BLaER1 (cell line): ENCODE measurements around the gene SQSTM1.

ENCODE experiments used
- H3K27ac ChIP-seq: shearing (Covaris generic); formaldehyde crosslinking; 2 replicates; pipeline ENCODE4 v1.8.1; 2022
- H3K27me3 ChIP-seq: shearing (Covaris generic); formaldehyde crosslinking; 2 replicates; pipeline ENCODE4 v1.8.1; 2022
- H3K36me3 ChIP-seq: shearing (Covaris generic); formaldehyde crosslinking; 2 replicates; pipeline ENCODE4 v1.8.1; 2022
- H3K4me1 ChIP-seq: shearing (Covaris generic); formaldehyde crosslinking; 2 replicates; pipeline ENCODE4 v1.8.1; 2022
- H3K4me2 ChIP-seq: shearing (Covaris generic); formaldehyde crosslinking; 2 replicates; pipeline ENCODE4 v1.8.1; 2022
- H3K4me3 ChIP-seq: shearing (Covaris generic); formaldehyde crosslinking; 2 replicates; pipeline ENCODE4 v1.8.1; 2022
- H3K9ac ChIP-seq: shearing (Covaris generic); formaldehyde crosslinking; 2 replicates; pipeline ENCODE4 v1.8.1; 2022
- H3K9me3 ChIP-seq: shearing (Covaris generic); formaldehyde crosslinking; 2 replicates; pipeline ENCODE4 v1.8.1; 2022
- H4K20me1 ChIP-seq: shearing (Covaris generic); formaldehyde crosslinking; 2 replicates; pipeline ENCODE4 v1.8.1; 2022
- Cebpa-rat ChIP-seq: shearing (Covaris generic); IDR thresholded peaks from 2 replicates; pipeline ENCODE4 v1.8.1; 2022

Gene SQSTM1

DNA sequence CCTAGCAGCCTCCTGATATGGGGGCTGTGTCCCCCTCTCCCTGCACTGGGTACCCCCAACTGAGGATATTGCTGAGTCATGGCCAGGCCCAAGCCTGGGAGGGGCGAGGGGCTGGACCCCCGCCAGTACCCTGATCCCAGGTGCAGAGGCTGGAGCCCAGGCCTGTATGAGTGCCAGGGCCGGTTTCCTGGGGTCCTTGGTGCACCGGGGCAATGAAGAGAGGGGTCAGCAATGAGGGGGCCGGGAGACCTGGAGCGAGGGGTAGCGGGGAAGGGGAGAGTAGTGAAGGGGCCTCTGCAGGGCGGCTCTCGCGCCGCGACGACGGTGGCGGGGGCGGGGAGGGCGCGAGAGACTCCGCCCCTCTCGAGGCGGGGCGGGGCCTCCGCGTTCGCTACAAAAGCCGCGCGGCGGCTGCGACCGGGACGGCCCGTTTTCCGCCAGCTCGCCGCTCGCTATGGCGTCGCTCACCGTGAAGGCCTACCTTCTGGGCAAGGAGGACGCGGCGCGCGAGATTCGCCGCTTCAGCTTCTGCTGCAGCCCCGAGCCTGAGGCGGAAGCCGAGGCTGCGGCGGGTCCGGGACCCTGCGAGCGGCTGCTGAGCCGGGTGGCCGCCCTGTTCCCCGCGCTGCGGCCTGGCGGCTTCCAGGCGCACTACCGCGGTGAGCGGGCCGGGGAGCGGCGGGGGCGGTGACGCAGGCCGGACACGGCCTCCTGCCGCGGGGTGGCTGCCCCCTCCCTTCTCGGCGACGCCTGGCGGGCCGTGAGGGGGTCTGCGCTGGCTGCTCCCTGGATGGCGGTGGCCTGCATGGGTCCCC is at the start of gene SQSTM1:
Gene SQSTM1 (plus strand): TSS at position 423 of the 815 bp plus-strand sequence. CDS start 32 bp downstream, at position 455.
- Histone ChIP-seq H3K36me3 (peaks cover 35% of the 10 kb centered on the region), H4K20me1 (peaks cover 56% of the 10 kb centered on the region), H3K27ac (peak within 1 kb of the TSS; percentile 91), H3K4me2 (peak within 1 kb of the TSS; percentile 98), H3K27me3 (peaks cover 30% of the 10 kb centered on the region), H3K9me3 (no peaks in the 10 kb centered on the region), H3K4me3 (peak within 1 kb of the TSS; percentile 81), H3K4me1 (peaks cover 57% of the 10 kb centered on the region), H3K9ac (peak within 1 kb of the TSS; percentile 92)
- TF ChIP-seq Cebpa-rat = no peak

DNA sequence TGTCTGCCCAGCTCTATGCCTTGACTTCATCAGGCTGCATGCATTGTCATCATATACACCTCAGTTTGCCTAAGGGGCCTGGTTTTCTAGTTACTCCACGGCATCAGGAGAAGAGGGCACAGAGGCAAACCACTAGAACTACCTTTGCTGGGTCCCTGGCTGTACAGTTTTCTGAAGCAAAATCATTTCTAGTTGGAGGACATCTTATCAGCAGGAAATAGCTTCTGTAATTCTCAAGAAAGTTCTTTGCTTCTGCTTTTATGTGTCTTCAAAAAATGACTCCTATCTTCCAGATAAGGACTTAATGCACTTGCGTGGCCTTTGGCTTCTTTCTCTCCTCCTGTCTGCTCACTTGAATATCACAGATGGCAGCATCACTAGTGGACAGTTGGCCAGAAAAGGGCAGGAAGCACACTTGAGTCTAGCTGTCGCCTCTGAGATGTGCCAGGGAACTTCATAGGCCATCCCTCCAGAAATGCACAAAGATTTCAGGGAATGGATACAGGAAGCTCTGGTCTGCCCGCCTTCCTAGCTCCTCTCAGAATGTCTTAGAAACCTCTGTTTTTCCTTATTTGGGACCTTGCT is 49.3 kb upstream of the SQSTM1 start:
- Histone ChIP-seq H3K9me3 (no peaks in the 10 kb centered on the region), H4K20me1 (peaks cover 97% of the 10 kb centered on the region), H3K9ac (no peak overlapping the region), H3K36me3 (peaks cover 100% of the 10 kb centered on the region), H3K27me3 (no peaks in the 10 kb centered on the region), H3K4me1 (no peaks in the 10 kb centered on the region), H3K4me2 (no peak overlapping the region), H3K4me3 (no peak overlapping the region), H3K27ac (no peak overlapping the region)
- TF ChIP-seq Cebpa-rat = no peak

DNA sequence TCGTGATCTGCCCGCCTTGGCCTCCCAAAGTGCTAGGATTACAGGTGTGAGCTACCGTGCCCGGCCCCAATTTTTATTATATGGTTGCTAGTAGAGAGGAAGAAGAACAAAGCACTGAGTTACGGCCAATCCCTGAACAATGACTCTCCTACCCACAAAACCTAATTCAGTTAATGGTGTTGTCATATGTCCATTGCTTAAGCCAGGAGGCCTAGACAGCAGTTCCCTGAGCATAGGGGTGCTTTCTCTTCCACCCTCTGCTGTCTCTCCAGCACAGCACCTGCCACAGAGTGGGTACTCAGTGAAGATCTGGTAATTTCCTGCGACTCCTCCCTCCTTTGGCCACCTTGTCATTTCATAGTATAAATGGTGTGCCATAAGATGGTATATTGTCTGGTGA is 48.4 kb upstream of the SQSTM1 start:
- no peak overlapping the region for H3K4me2 ChIP-seq
- H3K4me1 ChIP-seq = no peaks in the 10 kb centered on the region
- H3K9me3 ChIP-seq = no peaks in the 10 kb centered on the region
- H3K27ac ChIP-seq = no peak overlapping the region
- no peaks in the 10 kb centered on the region for H3K27me3 ChIP-seq
- peaks cover 97% of the 10 kb centered on the region for H4K20me1 ChIP-seq
- H3K9ac ChIP-seq = no peak overlapping the region
- TF ChIP-seq Cebpa-rat = no peak
- no peak overlapping the region for H3K4me3 ChIP-seq
- H3K36me3 ChIP-seq = peaks cover 100% of the 10 kb centered on the region

DNA sequence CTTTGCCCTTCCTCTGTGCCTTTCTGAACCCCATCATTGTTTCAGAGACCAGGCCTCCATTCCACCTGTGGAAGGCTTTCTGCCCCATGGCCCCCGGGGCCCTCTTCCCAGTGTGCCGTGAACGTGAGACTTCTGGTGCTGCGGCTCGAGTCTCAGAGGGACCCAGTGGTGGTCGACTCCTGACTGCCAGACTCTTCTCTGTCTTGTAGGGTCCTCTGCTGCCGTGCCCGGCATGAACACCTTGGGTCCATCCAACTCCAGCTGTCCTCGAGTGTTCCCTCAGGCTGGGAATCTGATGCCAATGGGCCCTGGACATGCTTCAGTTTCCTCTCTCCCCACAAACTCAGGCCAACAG is 47.0 kb upstream of the SQSTM1 start:
- peaks cover 97% of the 10 kb centered on the region for H4K20me1 ChIP-seq
- no peak overlapping the region for H3K4me2 ChIP-seq
- TF ChIP-seq Cebpa-rat = no peak
- H3K9ac ChIP-seq = no peak overlapping the region
- H3K27me3 ChIP-seq = no peaks in the 10 kb centered on the region
- no peaks in the 10 kb centered on the region for H3K9me3 ChIP-seq
- H3K27ac ChIP-seq = no peak overlapping the region
- peaks cover 100% of the 10 kb centered on the region for H3K36me3 ChIP-seq
- H3K4me3 ChIP-seq = no peak overlapping the region
- H3K4me1 ChIP-seq = no peaks in the 10 kb centered on the region

DNA sequence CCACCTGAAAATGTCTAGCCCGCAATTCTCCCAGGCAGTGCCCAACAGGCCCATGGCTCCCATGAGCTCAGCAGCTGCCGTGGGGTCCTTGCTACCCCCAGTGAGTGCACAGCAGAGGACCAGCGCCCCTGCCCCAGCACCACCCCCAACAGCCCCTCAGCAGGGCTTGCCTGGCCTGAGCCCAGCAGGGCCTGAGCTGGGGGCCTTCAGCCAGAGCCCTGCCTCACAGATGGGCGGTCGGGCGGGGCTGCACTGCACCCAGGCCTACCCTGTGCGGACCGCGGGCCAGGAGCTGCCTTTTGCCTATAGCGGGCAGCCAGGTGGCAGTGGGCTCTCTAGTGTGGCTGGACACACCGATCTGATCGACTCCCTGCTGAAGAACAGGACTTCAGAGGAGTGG is 46.3 kb upstream of the SQSTM1 start:
- Histone ChIP-seq H3K9ac (no peak overlapping the region), H3K36me3 (peaks cover 100% of the 10 kb centered on the region), H3K27me3 (no peaks in the 10 kb centered on the region), H3K4me3 (no peak overlapping the region), H4K20me1 (peaks cover 97% of the 10 kb centered on the region), H3K4me1 (no peaks in the 10 kb centered on the region), H3K9me3 (no peaks in the 10 kb centered on the region), H3K4me2 (no peak overlapping the region), H3K27ac (no peak overlapping the region)
- no peak for TF ChIP-seq Cebpa-rat

DNA sequence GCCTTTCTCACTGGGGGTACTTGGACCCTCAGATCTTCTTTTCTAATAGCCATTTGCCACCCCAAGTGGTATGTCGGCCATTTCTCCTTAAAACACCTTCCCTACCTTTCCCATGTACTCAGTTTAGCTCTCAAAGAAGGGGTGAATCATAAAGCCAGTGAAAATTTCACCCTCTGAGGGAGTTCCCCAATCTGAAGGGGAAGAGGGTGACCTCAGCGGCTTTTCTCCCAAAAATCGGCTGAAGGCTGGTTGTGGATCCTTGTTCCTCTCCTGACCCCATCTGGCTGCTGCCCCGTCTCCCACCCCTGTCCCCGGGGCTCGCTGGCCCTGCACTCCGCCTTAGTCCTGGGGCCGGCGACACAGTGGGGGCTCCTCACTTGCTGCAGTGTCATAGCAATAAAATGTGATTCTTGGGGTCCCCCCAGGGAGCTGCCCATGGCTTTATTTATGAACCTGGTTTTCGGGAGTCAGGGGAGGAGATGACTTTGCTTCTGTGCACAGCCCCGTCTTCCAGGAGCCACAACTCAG is 44.2 kb upstream of the SQSTM1 start:
- Histone ChIP-seq H3K4me3 (no peak overlapping the region), H3K27me3 (no peaks in the 10 kb centered on the region), H3K4me1 (no peaks in the 10 kb centered on the region), H3K4me2 (no peak overlapping the region), H4K20me1 (peaks cover 87% of the 10 kb centered on the region), H3K27ac (no peak overlapping the region), H3K9me3 (no peaks in the 10 kb centered on the region), H3K36me3 (peaks cover 99% of the 10 kb centered on the region), H3K9ac (no peak overlapping the region)
- TF ChIP-seq Cebpa-rat = no peak

DNA sequence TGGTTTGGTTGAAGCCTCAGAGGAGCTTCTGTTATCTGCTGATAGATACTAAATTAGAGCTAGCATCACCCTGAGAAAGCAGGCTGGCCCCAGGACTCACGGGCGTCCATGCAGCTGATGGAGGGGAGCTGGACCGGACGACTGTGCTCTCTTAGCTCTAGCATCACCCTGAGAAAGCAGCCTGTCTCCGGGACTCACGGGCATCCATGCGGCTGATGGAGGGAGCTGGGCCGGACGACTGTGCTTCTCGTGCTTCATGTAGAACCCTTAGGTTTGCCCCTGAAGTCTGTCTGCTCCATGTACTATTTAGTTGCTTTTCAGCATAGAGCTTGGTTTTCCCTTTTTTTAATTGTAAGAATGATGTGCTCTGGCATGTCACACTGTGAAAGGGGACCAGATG is 43.2 kb upstream of the SQSTM1 start:
- no peaks in the 10 kb centered on the region for H3K4me1 ChIP-seq
- no peak overlapping the region for H3K27ac ChIP-seq
- peaks cover 97% of the 10 kb centered on the region for H3K36me3 ChIP-seq
- H3K9me3 ChIP-seq = no peaks in the 10 kb centered on the region
- peaks cover 80% of the 10 kb centered on the region for H4K20me1 ChIP-seq
- no peaks in the 10 kb centered on the region for H3K27me3 ChIP-seq
- TF ChIP-seq Cebpa-rat = no peak
- H3K9ac ChIP-seq = no peak overlapping the region
- no peak overlapping the region for H3K4me2 ChIP-seq
- no peak overlapping the region for H3K4me3 ChIP-seq

DNA sequence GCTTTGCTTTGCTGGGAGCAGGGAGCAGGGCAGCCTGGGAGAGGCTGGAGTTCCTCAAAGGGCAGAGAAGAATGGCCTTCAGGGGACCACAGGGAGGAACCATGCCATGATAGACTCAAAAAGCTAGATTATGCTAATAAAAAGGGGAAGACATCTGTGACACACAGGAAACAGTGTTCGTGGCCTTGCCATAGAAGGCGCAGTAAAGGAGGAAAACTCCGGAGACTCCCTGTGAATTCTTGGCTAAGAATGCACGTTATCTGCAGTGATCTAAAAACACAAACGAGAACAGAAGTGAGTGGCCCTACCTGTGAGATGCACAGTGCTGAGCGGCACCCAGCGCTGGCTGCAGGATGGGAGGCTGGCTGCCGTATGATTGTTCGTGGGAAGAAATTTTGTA is 42.8 kb upstream of the SQSTM1 start:
- no peaks in the 10 kb centered on the region for H3K4me1 ChIP-seq
- H3K9me3 ChIP-seq = no peaks in the 10 kb centered on the region
- H4K20me1 ChIP-seq = peaks cover 76% of the 10 kb centered on the region
- H3K4me3 ChIP-seq = no peak overlapping the region
- H3K36me3 ChIP-seq = peaks cover 95% of the 10 kb centered on the region
- H3K27me3 ChIP-seq = no peaks in the 10 kb centered on the region
- H3K9ac ChIP-seq = no peak overlapping the region
- no peak for TF ChIP-seq Cebpa-rat
- no peak overlapping the region for H3K27ac ChIP-seq
- H3K4me2 ChIP-seq = no peak overlapping the region

DNA sequence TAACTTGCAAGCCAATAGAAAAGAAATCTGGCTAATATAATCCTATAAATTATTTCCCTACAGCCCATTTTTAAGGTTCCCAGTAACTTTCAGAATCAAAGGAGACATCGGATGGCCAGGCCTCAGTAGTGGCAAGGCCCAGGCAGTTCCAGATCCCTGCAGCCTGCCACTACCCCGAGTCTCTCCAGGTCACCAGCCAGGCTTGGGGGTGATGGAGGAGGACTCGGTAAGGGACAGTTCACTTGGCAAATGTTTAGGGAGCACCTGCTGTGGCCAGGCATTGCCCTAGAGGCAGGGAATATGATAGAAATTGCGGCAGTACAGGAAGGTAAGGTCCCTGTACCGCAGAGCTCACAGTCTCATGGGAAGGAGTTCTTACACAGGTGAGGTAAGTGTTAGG is 42.1 kb upstream of the SQSTM1 start:
- Histone ChIP-seq H3K27ac (no peak overlapping the region), H3K9me3 (no peaks in the 10 kb centered on the region), H3K4me2 (no peak overlapping the region), H4K20me1 (peaks cover 69% of the 10 kb centered on the region), H3K36me3 (peaks cover 88% of the 10 kb centered on the region), H3K4me3 (no peak overlapping the region), H3K27me3 (no peaks in the 10 kb centered on the region), H3K9ac (no peak overlapping the region), H3K4me1 (no peaks in the 10 kb centered on the region)
- no peak for TF ChIP-seq Cebpa-rat

DNA sequence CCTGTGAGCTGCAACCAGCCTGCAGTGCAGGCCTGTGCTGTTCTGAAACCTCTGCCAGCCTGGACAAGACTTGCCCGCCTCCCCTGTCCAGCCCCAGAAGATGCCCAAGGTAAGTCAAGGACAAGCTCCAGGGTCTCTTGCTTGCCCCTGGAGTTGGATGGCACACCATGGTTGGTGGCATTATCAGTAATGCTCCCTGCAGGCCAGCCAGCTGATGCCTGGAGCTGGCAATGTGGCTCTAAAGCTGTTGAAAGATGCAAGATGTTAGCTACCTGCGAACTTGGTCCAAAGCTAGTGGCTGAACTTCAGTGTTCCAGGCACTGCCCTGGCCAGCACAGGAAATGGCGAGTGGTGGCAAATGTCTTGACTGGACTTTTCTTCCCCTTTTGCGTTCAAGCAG is 40.9 kb upstream of the SQSTM1 start:
- Histone ChIP-seq H3K9me3 (no peaks in the 10 kb centered on the region), H3K4me3 (no peak overlapping the region), H3K27me3 (no peaks in the 10 kb centered on the region), H3K36me3 (peaks cover 75% of the 10 kb centered on the region), H3K27ac (no peak overlapping the region), H3K4me1 (no peaks in the 10 kb centered on the region), H4K20me1 (peaks cover 57% of the 10 kb centered on the region), H3K9ac (no peak overlapping the region), H3K4me2 (no peak overlapping the region)
- TF ChIP-seq Cebpa-rat = no peak
